Limb (tissue), 2 donors: ENCODE results near the gene LRP8.
A peak's percentile ranks its signal among the peaks of the same experiment; 100 is the strongest.
"Not testable (repeated sequence)": the region's sequence is repeated elsewhere in the genome, so short reads cannot be mapped to it uniquely, and the experiment has no call there.

Experiments used
- DNase-seq, 2 donors: peaks; one replicate each; pipeline ENCODE4 v3.0.0-alpha.2; 2016; ENCODE audit errors: extremely low spot score in 2 of 2

LRP8 gene

DNA sequence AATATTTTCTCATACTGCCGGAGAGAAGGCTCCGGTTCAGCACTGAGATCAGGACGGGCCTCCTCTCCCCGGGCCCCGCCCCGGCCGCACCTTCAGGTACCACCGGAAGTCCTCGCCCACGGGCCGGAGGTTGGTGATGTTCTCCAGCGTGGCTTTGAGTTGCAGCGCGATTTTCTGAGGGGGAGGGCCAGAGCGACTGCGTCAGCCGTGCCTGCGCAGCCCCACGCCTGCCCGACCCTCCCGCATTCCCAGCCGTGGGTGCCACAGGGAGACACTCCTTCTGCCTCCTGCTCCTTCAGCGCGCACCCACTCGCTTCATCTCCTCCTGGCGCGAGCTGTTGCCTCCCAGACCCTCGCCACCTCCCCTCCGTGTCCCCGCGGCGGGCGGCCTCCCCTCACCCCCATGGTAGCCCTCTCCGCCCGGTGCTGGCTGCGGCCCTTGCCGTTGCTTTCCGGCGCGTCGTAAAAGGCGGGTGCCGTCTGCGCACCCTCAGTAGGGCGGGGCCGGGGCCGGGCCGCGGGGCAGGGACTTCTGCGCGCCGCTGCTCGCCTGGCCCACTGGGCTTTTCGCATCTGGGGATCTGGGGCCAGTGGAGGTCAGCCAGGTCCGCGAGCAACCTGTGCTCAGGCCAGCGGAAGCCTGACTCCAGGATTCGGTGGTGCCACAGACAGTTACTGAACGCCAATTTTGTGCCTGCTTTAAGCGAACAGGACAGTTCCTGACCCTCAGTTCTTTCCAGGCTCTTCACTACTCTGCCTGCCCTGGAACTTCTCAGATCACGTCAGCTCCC, 107.5 kb downstream of the LRP8 start, which contains the start of gene CZIB:
CZIB (minus strand) TSS at position 464 of the 791 bp plus-strand sequence; CDS start at position 405, 59 bp downstream.
- peak; percentile 92 to 96 for DNase-seq

- no peak for DNase-seq
These were observed 108.2 kb downstream of the LRP8 start for GRCh38 chr1:53219711-53220110.

DNA sequence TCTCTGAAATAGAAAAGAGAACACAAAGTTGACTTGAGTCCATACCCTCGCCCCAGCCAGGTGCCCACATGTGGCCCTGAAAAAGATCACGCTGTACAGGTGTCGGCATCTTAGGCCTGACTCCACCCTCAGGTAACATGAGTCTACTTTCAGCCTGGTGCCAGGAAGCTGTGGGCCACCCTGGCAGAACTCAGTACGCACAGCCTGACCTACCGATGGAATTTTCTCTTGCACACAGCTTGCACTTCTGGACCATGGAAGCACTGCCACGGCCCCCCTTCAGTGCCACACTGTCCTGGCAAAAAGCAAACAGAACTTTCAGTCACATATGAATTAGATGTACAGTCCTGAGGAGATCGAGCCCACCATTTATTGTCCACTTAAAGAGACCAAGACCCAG, 109.7 kb downstream of the LRP8 start:
- no peak for DNase-seq

DNA sequence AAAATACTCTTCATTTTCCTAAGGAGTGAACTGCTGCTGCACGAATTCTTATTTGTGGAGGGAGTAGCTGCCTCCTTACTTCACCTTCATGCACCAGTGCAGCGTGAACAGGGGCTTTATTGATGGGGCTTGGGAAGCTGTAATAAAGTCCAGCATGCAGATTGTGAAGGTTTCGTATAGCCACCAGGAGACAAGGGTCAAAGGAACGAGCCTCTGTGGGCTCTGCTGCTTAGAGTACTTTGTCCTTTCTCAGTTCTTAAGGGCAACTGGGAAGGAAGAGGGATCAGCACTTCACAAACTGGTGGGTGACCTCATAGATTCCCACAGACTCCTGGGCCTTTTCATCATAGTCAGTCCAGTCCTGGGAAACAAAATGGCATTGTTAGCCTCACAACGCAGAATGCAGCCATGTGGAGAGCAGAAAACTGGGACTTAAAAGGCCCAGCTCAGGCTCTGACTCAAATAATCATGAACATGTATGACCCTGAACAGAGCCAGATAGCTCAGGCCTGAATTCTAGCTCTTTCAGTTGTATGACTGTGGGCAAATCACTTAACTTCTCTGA, 113.4 kb downstream of the LRP8 start:
- DNase-seq, result no peak

- no peak for DNase-seq
These were observed 116.9 kb downstream of the LRP8 start for GRCh38 chr1:53210954-53211353.

GRCh38 chr1:53210352-53210751, 117.5 kb downstream of the LRP8 start:
- DNase-seq, result no peak

DNA sequence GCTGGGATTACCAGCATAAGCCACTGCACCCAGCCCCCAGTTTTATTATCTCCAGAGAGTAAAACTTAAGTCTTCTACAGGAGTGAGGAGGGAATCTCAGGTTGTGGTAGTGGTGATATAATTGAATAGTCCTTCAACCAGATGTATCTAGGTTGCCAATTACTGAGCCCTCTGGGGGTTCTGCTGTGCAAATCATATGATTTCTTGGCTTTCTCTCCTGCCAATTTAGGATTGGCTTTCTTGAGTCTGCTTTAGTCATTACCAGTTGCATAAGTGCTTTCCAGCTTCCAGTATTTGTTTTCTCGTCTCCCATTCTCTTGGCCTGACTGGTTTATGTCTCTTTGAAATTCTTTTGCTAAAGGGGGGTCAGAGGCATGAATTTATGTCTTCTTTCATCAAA, 120.1 kb downstream of the LRP8 start:
- no peak for DNase-seq

DNA sequence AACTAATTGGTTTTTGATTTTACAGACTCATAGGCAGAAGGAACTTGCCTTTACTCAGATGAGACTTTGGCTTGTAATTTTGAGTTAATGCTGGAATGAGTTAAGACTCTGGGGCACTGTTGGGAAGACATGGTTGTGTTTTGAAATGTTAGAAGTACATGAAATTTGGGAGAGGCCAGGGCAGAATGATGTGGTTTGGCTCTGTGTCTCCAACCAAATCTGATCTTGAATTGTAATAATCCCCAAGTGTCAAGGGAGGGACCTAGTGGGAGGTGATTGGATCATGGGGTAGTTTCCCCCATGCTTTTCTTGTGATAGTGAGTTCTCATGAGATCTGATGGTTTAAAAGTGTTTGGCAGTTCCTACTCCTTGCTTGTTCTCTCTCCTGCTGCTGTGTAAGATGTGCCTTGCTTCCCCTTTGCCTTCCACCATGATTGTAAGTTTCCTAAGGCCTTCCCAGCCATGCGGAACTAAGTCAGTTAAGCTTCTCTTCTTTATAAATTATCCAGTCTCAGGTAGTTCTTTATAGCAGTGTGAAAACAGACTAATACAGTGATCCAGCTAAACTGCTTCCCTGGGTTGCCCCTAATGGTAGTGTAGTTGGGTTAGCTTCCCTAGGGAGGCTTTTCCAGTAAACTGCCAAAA, 121.0 kb downstream of the LRP8 start:
- no peak for DNase-seq

DNA sequence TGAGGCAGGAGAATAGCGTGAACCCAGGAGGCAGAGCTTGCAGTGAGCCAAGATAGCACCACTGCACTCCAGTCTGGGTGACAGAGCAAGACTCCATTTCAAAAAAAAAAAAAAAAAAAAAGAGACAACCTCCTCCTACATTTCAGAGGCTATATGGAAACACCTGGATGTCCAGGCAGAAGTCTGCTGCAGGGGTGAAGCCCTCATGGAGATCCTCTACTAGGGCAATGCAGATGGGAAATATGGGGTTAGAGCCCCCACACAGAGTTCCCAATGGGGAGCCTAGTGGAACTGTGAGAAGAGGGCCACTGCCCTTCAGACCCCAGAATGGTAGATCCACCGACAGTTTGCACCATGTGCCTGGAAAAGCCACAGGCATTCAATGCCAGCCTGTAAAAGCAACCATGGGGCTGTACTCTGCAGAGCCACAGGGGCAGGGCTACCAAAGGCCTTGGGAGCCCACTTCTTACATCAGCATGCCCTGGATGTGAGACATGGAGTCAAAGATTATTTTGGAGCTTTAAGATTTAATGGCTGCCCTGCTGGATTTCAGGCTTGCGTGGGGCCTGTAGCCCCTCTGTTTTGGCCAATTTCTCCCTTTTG, 121.7 kb downstream of the LRP8 start:
- DNase-seq, result not testable (repeated sequence)

DNA sequence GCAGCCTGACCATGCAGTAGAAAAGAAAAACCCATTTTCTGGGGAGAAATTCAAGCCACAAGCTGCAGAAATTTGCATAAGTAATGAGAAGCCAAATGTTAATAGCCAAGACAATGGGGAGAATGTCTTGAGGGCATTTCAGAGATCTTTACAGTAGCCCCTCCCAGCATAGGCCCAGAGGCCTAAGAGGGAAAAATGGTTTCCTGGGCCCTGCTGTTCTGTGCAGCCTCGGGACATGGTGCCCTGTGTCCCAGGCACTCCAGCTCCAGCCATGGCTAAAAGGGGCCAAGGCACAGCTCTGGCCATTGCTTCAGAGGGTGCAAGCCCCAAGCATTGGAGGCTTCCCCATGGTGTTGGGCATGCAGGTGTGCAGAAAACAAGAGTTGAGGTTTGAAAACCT, 122.4 kb downstream of the LRP8 start:
- DNase-seq, result not testable (repeated sequence)

- DNase-seq, result no peak
These were observed 124.4 kb downstream of the LRP8 start for GRCh38 chr1:53203466-53203865.

GRCh38 chr1:53198241-53198651, 129.6 kb downstream of the LRP8 start:
- DNase-seq, result no peak

DNA sequence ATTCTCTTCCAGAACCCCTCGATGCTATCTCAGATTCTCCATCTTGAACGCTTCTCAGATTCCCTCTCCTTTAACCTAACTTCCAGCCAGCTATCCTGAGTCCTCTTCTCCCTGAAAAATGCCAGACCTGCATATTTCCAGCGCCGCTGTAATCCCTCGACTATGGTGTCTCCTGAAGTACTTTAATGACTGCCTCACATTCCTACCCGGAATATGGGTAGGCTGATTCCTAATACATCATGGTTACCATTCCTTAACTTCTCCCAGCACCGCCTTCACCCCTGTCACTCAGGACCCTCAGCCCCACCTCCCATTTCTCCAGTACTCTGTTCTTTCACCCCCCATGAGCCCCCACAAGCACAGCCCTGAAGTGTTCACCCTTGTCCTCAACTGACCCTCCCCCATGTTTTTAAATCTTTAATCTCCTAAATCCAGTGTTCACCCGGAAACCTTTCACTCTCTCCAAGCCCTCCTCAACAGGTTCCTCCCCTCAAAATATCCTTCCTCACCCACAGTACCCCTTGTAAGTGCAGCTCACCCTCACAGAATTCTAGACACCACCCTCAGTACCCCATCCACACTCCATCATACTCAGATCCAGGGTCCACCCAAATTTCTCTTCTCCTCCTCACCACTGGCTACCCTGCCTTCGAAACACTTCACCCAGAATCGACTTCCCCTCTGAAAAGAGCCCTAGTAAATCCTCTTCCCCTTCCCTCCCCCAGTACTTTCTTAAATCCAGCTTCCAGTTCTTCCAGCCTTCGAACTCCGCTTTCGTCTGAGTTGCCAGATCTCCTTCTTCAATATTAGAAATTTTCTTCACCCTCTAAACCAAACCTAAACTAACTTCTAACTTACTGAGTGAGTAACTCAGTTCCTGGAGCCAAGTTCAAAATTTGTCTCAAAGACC, 130.3 kb downstream of the LRP8 start:
- DNase-seq, result no peak

GRCh38 chr1:53196485-53197290, 131.2 kb downstream of the LRP8 start, which contains the start of gene CPT2:
Gene CPT2, plus strand, starts transcription at chr1:53196824. Its CDS starts 120 bp downstream, at chr1:53196944.
- DNase-seq, result peak; percentile 94 to 95

DNA sequence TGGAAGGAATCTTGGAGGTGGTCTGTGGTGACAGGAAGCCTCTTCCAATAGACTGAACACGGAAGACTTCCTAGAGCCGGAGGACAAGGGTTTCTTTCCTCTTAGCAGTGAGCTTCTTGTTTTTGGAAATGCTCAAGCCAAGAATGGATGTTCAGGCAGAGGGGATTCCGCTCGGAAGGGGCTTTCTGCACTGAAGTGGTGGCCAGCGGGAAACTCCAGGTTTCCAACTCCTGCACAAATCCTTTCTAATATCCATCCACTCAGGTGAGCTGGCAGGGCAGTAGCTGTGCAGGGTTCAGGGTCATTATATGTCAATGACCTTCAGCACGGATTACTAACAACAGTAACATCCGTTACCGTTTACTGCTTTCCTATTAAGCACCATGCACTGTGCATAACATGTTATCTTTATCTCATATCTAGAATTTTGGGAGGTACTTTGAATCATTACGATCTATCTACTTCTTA, 131.8 kb downstream of the LRP8 start:
- DNase-seq, result peak in 1 of 2 donors; percentile 9

GRCh38 chr1:53195246-53196016, 132.4 kb downstream of the LRP8 start:
- no peak for DNase-seq
